ENCODE data around the gene SCARF2.

- TF ChIP-seq CTCF (conservative IDR thresholded peaks at IDR 0.05 in 1 of 2, IDR thresholded peaks at IDR 0.05 in 1 of 2; ENCODE audit: extremely low read depth in 1 of 2, insufficient read depth in 1 of 2, low read depth in 1 of 2, low read length in 2 of 2) (no peak), EZH2 (IDR thresholded peaks at IDR 0.05; ENCODE audit: borderline replicate concordance, low read length) (no peak)
Observed at GRCh38 chr22:20423906-20424551, 13.6 kb downstream of the SCARF2 start.
